CMK (cell line): ENCODE data around the gene BCL7C.

Experiments used
- DNase-seq: peaks from one replicate; pipeline ENCODE4 v3.0.0-alpha.2; 2010; ENCODE audit warnings: low read depth

BCL7C gene

DNA sequence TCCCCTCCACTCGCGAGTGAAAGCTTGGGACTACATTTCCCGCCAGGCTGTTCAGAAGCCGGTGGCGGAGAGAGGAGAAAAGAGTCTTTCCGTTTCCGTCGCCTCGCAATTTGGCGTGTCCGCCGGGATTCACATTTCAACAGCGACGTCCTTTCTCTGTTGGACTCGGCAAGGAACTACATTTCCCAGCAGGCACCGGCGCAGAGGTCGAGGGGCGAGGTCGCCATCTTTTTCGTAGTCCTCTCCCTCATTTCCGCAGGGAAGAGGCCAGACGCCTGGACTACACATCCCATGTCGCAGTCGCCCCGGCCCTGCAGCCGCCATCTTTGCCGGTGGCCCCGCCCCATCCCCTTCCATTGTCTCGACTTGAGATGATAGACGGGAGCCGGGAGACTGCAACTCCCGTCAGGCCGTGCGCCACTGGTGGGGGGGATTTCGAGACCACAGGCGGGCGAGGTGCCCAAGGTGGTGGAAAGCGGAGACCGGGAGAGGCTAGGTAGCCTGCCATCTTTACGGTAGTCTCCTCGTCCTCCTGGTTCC lies 28.6 kb upstream of the BCL7C start:
- peak; percentile 97 for DNase-seq

- DNase-seq: peak; percentile 74
These were observed 28.0 kb upstream of the BCL7C start for GRCh38 chr16:30921748-30922419.

- no peak for DNase-seq
These were observed 27.5 kb upstream of the BCL7C start for GRCh38 chr16:30921459-30921747.

DNA sequence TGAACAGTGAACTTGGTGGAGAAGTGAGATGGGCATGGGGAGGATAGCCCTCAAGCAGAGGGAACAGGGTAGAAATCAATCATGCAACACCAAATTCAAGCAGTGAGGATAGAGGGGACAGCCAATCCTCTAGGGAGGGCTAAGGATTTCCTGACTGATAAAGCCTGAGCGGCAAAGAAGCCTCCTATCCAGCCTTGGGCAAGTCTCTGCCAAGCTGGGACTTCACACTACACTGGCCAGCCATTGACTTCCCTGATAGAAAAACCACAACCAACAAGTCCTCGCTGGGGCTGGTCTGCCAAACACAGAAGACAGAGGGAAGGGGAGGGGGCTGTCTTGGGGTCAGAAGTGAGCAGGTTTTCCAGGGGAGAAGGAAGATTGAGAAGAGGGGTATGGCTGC lies 27.0 kb upstream of the BCL7C start:
- no peak for DNase-seq

DNA sequence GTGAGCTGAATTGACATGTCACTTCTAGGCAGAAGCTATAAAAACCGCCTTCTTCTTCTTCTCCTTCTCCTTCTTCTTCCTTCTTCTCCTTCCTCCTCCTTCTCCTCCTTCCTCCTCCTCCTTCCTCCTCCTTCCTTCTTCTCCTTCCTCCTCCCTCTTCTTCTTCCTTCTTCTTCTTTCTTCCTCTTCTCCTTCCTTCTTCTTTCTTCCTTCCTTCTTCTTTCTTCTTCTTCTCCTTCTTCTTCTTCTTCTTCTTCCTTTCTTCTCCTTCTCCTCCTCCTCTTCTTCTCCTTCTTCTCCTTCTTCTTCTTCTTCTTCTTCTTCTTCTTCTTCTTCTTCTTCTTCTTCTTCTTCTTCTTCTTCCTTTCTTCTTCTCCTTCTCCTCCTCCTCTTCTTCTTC lies 24.7 kb upstream of the BCL7C start:
- DNase-seq: no peak

DNA sequence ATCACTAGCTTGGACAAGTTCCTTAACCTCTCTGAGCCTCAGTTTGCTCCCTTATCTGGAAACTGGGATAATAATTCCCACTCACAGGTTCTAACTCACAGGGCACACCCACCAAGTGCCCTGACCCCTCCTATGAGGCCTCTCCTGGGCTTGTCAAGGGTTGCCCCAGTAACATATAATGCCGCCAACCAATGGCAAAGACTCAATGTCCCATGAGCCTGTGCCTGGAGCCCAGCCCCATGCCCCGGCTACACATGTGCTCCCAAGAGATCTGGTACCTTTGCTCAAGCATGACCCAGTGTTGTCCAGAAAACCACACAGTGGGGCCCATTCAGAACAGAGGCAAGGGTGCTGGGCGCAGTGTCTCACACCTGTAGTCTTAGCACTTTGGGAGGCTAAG lies 21.0 kb upstream of the BCL7C start:
- DNase-seq: no peak

DNA sequence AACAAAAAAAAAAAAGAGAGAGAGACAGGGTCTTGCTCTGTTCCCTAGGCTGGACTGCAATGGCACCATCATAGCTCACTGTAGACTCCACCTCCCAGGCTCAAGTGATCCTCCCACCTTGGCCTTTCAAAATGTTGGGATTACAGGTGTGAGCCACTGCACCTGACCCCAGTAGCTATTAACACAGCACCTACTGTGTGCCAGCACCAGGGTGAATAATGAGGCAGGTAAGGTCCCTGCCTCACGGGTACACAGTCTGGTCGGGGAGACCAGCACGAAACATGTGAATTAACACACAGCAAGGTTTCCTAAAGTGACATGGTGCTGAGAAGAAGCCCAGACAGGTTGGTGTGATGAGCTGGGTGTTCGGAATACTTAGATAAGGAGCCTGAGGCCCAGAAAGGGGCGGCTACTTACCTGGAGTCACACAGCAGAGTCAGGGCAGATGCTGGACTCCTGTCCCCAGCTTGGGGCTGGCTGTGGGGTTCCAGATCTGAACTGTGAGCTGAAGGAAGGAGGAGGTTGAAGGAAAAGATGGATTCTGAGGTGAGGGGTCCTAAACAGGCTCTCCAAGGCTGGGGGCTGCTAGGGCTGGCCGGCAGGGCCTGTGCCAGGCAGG lies 19.0 kb upstream of the BCL7C start:
- no peak for DNase-seq

- no peak for DNase-seq
These were observed 16.7 kb upstream of the BCL7C start for GRCh38 chr16:30910427-30911029.

DNA sequence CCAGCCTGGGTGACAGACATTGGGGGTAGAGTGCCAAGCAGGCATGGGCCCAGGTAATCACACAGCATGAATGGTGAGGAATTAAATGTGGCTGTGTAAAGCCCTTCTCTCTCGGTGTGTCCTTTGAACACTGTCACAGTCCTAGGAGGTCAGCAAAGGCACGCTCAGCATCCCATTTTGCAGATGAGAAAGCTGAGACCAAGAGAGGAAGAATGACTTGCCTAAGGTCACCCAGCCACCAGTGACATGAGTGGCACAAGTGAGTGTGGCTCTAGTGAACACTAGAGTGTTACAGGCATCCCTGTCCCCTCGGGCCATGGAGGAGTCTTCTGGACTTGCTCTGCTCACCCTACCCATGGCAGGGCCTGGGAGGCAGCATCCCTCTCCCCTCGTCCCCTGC lies 13.2 kb upstream of the BCL7C start:
- DNase-seq: no peak

DNA sequence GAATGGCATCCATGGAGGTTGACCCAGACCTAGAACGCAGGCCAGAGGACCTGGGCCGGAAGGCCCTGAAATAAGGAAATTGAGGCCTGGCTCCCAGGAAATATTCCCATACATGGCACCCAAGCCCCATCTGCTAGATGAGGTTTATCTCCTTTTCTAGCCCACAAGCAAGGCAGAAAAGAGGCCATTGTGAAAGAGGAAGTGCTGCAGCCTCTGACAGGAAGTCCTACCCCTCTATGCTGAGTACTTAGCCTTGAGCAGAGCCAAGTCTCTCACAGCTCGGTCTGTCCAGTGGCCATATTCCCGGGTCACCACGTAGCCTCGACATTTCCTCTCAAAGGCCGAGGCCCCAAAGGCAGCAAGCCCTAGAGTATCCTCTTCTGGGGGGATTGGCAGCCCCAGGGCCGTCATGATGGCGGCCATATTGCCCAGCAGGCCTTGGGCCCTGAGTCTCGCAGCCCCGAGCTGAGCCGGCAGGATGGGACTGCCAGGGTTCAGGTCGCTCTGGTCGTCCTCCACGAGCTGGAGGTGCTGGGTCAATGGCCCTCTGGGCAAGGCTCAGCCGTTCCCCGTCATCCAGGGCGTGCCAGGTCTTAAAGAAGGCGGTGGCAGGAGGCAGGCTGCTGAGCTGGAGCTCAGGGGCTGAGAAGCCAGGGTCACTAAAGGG lies 10.4 kb upstream of the BCL7C start:
- peak; percentile 39 for DNase-seq

GRCh38 chr16:30903596-30903995 lies 9.7 kb upstream of the BCL7C start:
- DNase-seq: peak; percentile 91

- no peak for DNase-seq
These were observed 9.1 kb upstream of the BCL7C start for GRCh38 chr16:30903002-30903401.

- DNase-seq: peak; percentile 71
These were observed 8.4 kb upstream of the BCL7C start for GRCh38 chr16:30902029-30902972.

GRCh38 chr16:30901201-30902028 lies 7.5 kb upstream of the BCL7C start:
- DNase-seq: no peak

DNA sequence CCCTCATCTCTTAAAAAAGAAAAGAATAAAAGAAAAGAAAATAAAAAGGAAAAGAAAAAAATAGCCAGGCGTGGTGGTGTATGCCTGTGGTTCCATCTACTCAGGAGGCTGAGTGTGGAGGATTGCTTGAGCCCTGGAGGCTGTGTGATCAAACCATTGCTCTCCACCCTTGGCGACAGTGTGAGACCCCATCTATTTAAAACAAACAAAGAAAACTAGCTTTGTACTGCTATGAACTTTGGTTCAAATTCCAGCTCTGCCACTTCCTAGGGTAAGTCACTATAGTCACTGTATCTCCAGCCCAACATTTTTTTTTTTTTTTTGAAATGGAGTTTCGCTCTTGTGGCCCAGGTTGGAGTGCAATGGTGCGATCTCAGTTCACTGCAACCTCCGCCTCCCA lies 6.7 kb upstream of the BCL7C start:
- DNase-seq: no peak

- no peak for DNase-seq
These were observed 5.9 kb upstream of the BCL7C start for GRCh38 chr16:30899794-30900193.

GRCh38 chr16:30896889-30897733 lies 3.2 kb upstream of the BCL7C start:
- DNase-seq: no peak

DNA sequence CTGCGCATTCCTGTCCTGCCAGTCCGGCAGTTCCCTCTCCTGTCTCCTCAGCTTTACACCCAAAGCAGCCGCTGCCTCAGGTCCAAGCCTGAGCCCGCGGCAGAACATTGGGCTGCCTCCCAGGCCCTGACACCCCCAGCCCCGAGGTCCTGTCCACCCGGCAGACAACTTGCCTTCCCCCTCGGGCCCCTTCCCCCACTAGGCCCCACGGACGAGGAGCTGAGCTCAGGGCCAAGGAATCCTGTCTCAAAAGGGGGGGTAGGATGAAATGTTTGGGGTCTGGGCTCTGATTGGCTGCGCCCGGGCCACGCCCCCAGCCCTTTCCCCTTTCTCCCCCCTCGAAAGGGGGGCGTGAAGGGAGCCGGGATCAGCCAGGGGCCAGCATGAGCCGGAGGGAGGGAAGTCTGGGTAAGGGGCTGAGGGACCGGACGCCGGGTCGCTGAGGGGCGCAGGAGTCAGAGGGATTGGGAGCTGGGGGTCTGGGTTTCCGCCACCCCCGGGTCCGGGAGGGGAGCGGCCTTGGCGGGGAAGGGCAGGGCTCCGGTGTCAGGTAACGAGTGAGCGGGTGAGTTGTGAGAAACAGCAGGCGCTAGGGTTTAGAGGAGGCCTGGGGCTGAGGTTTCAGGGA lies 2.5 kb upstream of the BCL7C start, which contains the start of gene CTF1:
Gene CTF1, plus strand, starts transcription at position 354 of the 628 bp plus-strand sequence. Its CDS starts 30 bp downstream, at position 384.
- no peak for DNase-seq

DNA sequence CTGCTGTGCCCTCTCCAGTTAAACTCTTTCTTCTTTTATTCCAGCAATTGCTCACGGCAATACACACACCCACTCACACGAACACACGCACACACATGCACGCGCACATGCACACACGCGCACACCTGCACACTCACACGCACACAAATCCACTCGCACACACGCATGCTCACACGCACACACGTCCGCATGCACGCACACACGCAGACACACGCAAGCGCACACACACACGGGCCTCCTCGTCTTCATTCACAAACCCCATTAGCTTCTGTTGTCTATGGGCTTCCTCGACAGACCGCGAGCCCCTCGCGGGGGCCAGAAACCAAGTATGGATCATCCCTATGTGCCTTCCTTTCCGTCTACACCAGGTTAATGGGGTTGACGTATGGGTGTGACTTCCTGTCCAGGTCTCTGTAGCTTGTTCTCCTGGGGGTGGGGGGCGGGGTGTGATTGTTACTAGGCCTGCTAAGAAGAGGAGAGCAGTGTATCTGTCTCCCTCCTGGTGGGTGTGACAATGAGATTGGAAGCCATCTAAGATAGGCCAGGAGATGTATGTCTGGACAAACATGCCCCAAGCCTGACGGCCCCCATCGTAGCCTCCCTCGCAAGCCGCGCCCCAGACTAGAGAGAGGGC lies 1.9 kb upstream of the BCL7C start:
- no peak for DNase-seq
